Right cardiac atrium (tissue), 5 donors: ENCODE measurements around the gene PXK. TPM values are rescaled to one million over a fixed set of nuclear protein-coding genes. Genes with fewer than 3 reads are reported as not detected.

Experiments used
- ATAC-seq, 2 donors: fragments of 200-7000 bp; cut with Tn5 transposase; one replicate each; pipeline versions ENCODE4 v1.8.0 to v1.9.1; 2020; ENCODE audit warnings: moderate library complexity in 2 of 2, mild to moderate bottlenecking in 1 of 2
- DNase-seq, 3 donors: peaks; one replicate each; pipeline ENCODE4 v3.0.0-alpha.2; 2020
- H3K27ac ChIP-seq: one replicate; pipeline ENCODE4 v1.5.1; 2013; ENCODE audit warnings: mild to moderate bottlenecking, low read length, control low read depth, moderate library complexity
- H3K27me3 ChIP-seq: one replicate; pipeline ENCODE4 v1.6.1; 2013; ENCODE audit not compliant: control insufficient read depth, insufficient read depth
- H3K4me1 ChIP-seq: one replicate; pipeline ENCODE4 v1.6.1; 2013; ENCODE audit warnings: low read length; ENCODE audit not compliant: control insufficient read depth, insufficient read depth
- H3K4me3 ChIP-seq: one replicate; pipeline ENCODE4 v1.5.1; 2013; ENCODE audit warnings: low read length, control low read depth
- H3K9me3 ChIP-seq: one replicate; pipeline ENCODE4 v1.6.1; 2013; ENCODE audit warnings: low read length; ENCODE audit not compliant: control insufficient read depth
- WGBS: extraction: QIAGEN DNeasy Blood & Tissue Kit; methylation state at CpG from one replicate; pipeline ENCODE4 v1.1.7; 2013; 5-methylcytosine and 5-hydroxymethylcytosine counted together
- intact Hi-C, 4 donors: fragments of 100-400 bp; cut with DNase I; formaldehyde crosslinking; loops; one replicate each; pipeline versions ENCODE4 v1.11.0 to v1.14.0; 2022 to 2023
- polyA plus RNA-seq: library from polyadenylated mRNA; stranded (reverse); fragments of 200-250 nt; gene quantifications from one replicate; pipeline ENCODE4 v1.2.3, GENCODE V29; 2013
- total RNA-seq, 4 donors: library from RNA; stranded (reverse); fragmentation: NEBNext Ultra II Directional; extraction: Animal tissue kit (Norgen Biotek cat#: 25700); gene quantifications; one replicate each; pipeline ENCODE4 v1.2.1, GENCODE V29; 2021
- donor health status: healthy with polysubstance abuse.
- donor health status: DM: no; HTN: yes; CAD: no.
- donor health status: DM: no; HTN: no; CAD: no.
- donor health status: DM: no; HTN: yes; CAD: no; lungs with severe emphysema.
- donor health status: DM: yes; HTN: yes; CAD: no.

The PXK gene
- total and polyA plus RNA-seq, 5 donors: 7.7 to 17.3 (median 12.6) TPM

GRCh38 chr3:58470363-58471024 is 137.8 kb downstream of the PXK start:
- Histone ChIP-seq H3K4me1 (no peaks in the 10 kb centered on the region), H3K27ac (no peak overlapping the region), H3K9me3 (no peaks in the 10 kb centered on the region), H3K27me3 (no peaks in the 10 kb centered on the region), H3K4me3 (no peak overlapping the region)
- 95% methylated on average over 12 of the region's 12 CpGs for WGBS
- intact Hi-C loops: no loop called here
- peak in 1 of 2 donors; percentile 7 for ATAC-seq
- DNase-seq: no peak

DNA sequence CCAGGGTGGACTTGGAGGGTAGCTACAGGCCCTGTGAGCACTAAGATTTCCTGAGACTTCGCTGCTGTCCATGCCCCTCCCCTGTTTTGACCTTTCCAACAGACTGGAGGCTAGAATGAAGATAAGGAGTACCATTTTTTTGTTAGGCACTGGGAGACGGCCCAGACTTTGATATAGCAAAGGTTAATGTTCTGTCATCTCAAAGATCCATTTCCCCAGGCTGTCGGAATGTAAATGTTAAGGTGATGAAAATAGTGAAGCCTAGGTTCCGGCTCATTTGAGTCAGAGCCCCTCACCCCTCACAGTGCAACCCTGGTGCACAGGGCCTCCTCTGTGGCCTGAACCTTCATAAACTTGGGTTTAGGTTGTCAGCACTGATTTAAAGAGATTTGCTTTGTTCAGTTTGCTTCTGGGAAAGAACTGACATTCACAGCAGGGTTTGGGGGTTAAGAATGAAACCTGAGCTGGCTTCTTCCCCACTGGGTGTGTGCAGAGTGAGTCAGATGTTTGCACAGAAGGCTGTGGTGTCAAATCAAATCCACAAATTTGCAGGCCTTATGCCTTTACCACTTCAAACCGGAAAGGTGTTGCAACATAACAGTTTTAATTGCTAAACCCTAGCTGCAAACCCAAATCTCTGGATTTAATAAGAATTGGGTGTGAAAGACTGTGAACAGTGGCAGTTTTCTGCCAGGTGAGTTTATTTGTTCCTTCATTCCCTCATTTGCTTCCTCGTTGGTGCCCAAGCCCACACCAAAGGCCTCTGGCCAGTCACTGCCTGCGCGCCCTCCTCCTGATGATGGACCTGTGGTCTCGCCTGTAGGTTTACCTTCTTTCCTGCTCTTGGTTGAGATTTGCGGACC is 138.6 kb downstream of the PXK start:
- H3K4me3 ChIP-seq: no peak overlapping the region
- intact Hi-C loops: no loop called here
- no peak overlapping the region for H3K27ac ChIP-seq
- no peaks in the 10 kb centered on the region for H3K4me1 ChIP-seq
- 56% methylated on average over 10 of the region's 10 CpGs for WGBS
- H3K27me3 ChIP-seq: no peaks in the 10 kb centered on the region
- H3K9me3 ChIP-seq: no peaks in the 10 kb centered on the region
- ATAC-seq (peak; percentile 81 to 91), DNase-seq (peak in 1 of 3 donors; percentile 22)

DNA sequence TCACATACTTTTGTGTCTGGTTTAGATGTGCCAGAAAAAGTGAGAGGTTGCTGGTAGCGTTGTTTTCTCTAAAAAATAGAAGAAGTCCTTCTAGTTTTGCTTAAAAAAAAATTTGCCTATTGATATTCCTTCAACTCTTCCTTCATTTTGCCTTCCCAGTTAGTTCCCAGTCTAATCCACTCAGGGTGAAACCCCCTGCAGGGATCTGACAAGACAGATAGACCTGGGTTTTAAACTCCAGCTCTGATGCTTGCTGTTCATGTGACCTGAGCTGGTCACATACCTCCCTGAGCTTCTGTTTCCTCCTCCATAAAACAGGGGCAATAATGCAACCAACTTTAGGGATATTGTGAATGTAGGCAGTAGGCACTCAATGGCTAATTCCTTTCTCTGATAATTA is 140.6 kb downstream of the PXK start:
- H3K4me3 ChIP-seq: no peak overlapping the region
- H3K27ac ChIP-seq: no peak overlapping the region
- intact Hi-C loops: no loop called here
- no peaks in the 10 kb centered on the region for H3K4me1 ChIP-seq
- WGBS: 97% methylated on average over 1 of the region's 1 CpG
- H3K27me3 ChIP-seq: no peaks in the 10 kb centered on the region
- no peak for DNase-seq
- H3K9me3 ChIP-seq: no peaks in the 10 kb centered on the region
- no peak for ATAC-seq

- intact Hi-C loops: no loop called here
- H3K27me3 ChIP-seq: no peaks in the 10 kb centered on the region
- ATAC-seq (peak; percentile 32 to 37), DNase-seq (no peak)
- WGBS: 97% methylated on average over 1 of the region's 1 CpG
- H3K4me3 ChIP-seq: no peak overlapping the region
- no peaks in the 10 kb centered on the region for H3K9me3 ChIP-seq
- H3K27ac ChIP-seq: no peak overlapping the region
- no peaks in the 10 kb centered on the region for H3K4me1 ChIP-seq
These were observed 141.7 kb downstream of the PXK start for GRCh38 chr3:58474348-58474911.

DNA sequence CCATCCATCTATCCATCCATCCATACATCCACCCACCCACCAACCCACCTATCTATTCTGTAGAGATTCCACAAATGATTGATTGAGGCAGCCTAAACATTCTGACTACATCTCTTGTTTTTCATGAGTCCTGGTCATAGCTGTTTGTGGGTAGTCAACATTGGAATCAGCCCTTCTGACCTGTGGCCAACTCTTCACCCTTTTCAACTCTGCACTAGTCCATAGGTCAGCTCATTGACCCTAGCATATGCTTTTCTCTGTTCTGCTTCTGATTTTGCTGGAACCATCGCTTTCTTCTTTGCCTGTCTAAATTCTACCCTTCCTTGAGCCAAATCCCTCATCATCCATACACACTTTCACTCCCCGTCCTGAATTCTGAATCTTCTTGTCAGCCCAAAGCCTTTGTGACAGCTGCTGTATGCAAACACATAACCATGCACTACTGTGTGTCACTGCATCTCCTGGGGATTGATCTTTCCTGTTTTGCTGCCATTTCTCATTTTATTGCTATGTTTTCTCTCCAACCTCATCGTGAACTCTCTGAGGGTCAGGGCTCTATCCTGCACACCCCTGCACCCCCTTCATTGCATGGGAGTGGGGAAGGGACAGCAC is 142.4 kb downstream of the PXK start:
- Histone ChIP-seq H3K9me3 (no peaks in the 10 kb centered on the region), H3K27me3 (no peaks in the 10 kb centered on the region), H3K4me1 (no peaks in the 10 kb centered on the region), H3K4me3 (no peak overlapping the region), H3K27ac (no peak overlapping the region)
- intact Hi-C loops: no loop called here
- WGBS: 58% methylated on average over 3 of the region's 3 CpGs
- no peak for DNase-seq
- no peak for ATAC-seq

Other genes with a start within 250 kb of the PXK start
- 10 to 100 TPM in 1 of 4 donors, 1 to 10 TPM in 3; 4.0 to 14.7 (median 6.3) TPM for gene DNASE1L3, start 121.9 kb upstream of the PXK start, total RNA-seq
- gene DNASE1L3, start 121.9 kb upstream of the PXK start, polyA plus RNA-seq: 15.6 TPM
- gene ABHD6, start 95.1 kb upstream of the PXK start, total RNA-seq: 10 to 100 TPM in 3 of 4 donors, 1 to 10 TPM in 1; 6.1 to 13.4 (median 10.8) TPM
- 8.3 TPM for gene ABHD6, start 95.1 kb upstream of the PXK start, polyA plus RNA-seq
- 10 to 100 TPM; 15.7 to 24.9 (median 18.3) TPM for gene RPP14, start 26.6 kb upstream of the PXK start, total RNA-seq
- gene RPP14, start 26.6 kb upstream of the PXK start, polyA plus RNA-seq: 26.0 TPM
- gene HTD2, start 26.4 kb upstream of the PXK start, total RNA-seq: 10 to 100 TPM; 10.1 to 16.9 (median 12.2) TPM
- gene HTD2, start 26.4 kb upstream of the PXK start, polyA plus RNA-seq: 15.5 TPM
- gene PDHB, start 100.9 kb downstream of the PXK start, total RNA-seq: 100 to 1,000 TPM; 115 to 148 (median 134) TPM
- gene PDHB, start 100.9 kb downstream of the PXK start, polyA plus RNA-seq: 242 TPM
- 10 to 100 TPM in 1 of 4 donors, 1 to 10 TPM in 3; 8.0 to 10.3 (median 8.3) TPM for gene KCTD6, start 159.2 kb downstream of the PXK start, total RNA-seq
- gene KCTD6, start 159.2 kb downstream of the PXK start, polyA plus RNA-seq: 9.7 TPM
- gene ACOX2, start 204.3 kb downstream of the PXK start, total RNA-seq: 10 to 100 TPM; 23.4 to 42.2 (median 40.6) TPM
- gene ACOX2, start 204.3 kb downstream of the PXK start, polyA plus RNA-seq: 33.9 TPM
- 10 to 100 TPM; 38.0 to 80.8 (median 58.0) TPM for gene FAM107A, start 244.5 kb downstream of the PXK start, total RNA-seq
- gene FAM107A, start 244.5 kb downstream of the PXK start, polyA plus RNA-seq: 52.7 TPM